Osteocyte (in vitro differentiated cells): ENCODE results near the gene TBX2. TPM values are rescaled to one million over a fixed set of nuclear protein-coding genes. Genes with fewer than 3 reads are reported as not detected.
"Not testable (repeated sequence)": the region's sequence is repeated elsewhere in the genome, so short reads cannot be mapped to it uniquely, and the experiment has no call there.

Experiments
- DNase-seq: peaks from one replicate; pipeline ENCODE4 v3.0.0; 2021; ENCODE audit warnings: mixed read lengths; ENCODE audit not compliant: unreplicated experiment; ENCODE audit errors: extremely low spot score
- H3K27ac Mint-ChIP-seq: one replicate; pipeline ENCODE4 v1.8.0; 2021; ENCODE audit warnings: mild to moderate bottlenecking, mixed read lengths; ENCODE audit not compliant: unreplicated experiment
- H3K27me3 Mint-ChIP-seq: one replicate; pipeline ENCODE4 v1.8.0; 2021; ENCODE audit warnings: mixed read lengths; ENCODE audit not compliant: unreplicated experiment
- H3K36me3 Mint-ChIP-seq: one replicate; pipeline ENCODE4 v1.8.0; 2021; ENCODE audit warnings: mixed read lengths; ENCODE audit not compliant: unreplicated experiment
- H3K4me1 Mint-ChIP-seq: one replicate; pipeline ENCODE4 v1.8.0; 2021; ENCODE audit warnings: mixed read lengths; ENCODE audit not compliant: unreplicated experiment
- H3K4me3 Mint-ChIP-seq: one replicate; pipeline ENCODE4 v1.8.0; 2021; ENCODE audit warnings: mild to moderate bottlenecking, moderate library complexity, mixed read lengths; ENCODE audit not compliant: unreplicated experiment
- H3K9me3 Mint-ChIP-seq: one replicate; pipeline ENCODE4 v1.8.0; 2021; ENCODE audit warnings: mixed read lengths; ENCODE audit not compliant: unreplicated experiment
- total RNA-seq: library from RNA; stranded (reverse); gene quantifications from 2 replicates; pipeline ENCODE4 v1.2.1, GENCODE V29; 2021
- TF ChIP-seq, protein P1 (sequence below): fragments of 200-600 bp; sonication (generic); IDR thresholded peaks from 2 replicates; pipeline ENCODE4 v1.5.0; 2021; ENCODE audit warnings: antibody characterized with exemption, mild to moderate bottlenecking, moderate library complexity

The TBX2 gene
- total RNA-seq, 1 donor from 2014 or later = 25.9 TPM

DNA sequence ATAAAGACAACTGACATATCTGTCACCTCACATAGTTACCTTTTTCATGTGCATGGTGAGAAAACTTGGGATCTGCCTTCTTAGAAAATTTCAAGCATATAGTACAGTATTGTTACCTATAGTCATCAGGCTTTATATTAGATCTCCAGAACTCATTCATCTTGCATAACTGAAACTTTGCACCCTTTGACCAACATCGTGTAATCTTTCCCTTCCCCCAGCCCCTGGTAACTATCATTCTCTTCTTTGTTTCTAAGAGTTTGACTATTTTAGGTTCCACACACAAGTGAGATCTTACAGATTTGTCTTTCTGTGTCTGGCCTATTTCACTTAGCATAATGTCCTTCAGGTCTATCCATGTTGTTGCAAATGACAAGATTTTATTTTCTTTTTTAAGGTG, 29.6 kb downstream of the TBX2 start:
- TF ChIP-seq, protein P1, sequence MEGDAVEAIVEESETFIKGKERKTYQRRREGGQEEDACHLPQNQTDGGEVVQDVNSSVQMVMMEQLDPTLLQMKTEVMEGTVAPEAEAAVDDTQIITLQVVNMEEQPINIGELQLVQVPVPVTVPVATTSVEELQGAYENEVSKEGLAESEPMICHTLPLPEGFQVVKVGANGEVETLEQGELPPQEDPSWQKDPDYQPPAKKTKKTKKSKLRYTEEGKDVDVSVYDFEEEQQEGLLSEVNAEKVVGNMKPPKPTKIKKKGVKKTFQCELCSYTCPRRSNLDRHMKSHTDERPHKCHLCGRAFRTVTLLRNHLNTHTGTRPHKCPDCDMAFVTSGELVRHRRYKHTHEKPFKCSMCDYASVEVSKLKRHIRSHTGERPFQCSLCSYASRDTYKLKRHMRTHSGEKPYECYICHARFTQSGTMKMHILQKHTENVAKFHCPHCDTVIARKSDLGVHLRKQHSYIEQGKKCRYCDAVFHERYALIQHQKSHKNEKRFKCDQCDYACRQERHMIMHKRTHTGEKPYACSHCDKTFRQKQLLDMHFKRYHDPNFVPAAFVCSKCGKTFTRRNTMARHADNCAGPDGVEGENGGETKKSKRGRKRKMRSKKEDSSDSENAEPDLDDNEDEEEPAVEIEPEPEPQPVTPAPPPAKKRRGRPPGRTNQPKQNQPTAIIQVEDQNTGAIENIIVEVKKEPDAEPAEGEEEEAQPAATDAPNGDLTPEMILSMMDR = no peak

DNA sequence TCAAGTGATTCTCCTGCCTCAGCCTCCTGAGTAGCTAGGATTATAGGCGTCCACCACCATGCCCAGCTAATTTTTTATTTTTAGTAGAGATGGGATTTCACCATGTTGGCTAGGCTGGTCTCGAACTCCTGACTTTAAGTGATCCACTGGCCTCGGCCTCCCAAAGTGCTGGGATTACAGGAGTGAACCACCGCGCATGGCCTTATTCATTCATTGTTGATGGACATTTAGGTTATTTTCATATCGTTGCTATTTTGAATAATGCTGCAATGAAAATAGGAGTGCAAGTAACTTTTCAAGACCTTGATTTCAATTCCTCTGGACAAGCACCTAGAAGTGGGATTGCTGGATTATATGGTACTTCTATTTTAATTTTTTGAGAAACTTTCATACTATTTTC, 30.2 kb downstream of the TBX2 start:
- H3K27ac Mint-ChIP-seq, H3K27me3 Mint-ChIP-seq, H3K4me3 Mint-ChIP-seq, H3K36me3 Mint-ChIP-seq, DNase-seq, H3K9me3 Mint-ChIP-seq, H3K4me1 Mint-ChIP-seq: not testable (repeated sequence)

More for the DNA sequence above, 29.6 kb downstream of the TBX2 start:
- Mint-ChIP-seq H3K27ac (no peak overlapping the region), H3K9me3 (peaks cover 2% of the 10 kb centered on the region), H3K27me3 (peaks cover 2% of the 10 kb centered on the region), H3K36me3 (no peaks in the 10 kb centered on the region), H3K4me1 (peaks cover 10% of the 10 kb centered on the region), H3K4me3 (no peak overlapping the region)
- no peak for DNase-seq

DNA sequence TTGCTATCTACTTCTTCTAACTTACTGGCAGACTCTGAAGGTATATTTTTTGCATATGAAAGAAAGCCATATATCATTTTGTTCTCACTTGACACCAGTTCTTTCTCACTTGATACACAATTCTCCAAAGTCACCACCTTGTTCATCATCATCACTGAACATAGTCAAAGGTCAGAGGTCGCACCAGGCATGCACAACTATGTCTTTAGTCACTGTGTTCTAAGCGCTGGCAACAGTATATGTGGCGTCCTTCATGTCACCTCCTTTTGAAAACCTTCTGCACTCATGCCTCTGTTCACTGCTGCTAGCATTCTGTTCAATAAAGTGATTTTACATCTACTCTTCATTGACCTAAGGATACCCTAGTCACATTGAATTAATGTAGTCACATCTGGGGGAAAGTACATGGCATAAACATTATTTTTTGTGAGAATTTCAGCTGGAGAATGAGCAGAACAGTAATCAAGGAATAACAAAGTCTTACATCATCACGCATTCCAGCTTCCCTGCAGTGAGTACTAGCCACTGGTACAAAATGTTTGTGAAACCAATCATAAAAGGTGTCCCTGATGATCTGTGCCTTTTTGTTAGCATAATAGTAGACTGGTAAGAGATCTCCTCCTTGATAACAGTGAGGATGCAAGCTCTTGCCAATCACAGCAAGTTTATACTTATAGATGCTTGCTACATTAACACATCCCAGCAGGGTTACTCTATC, 32.1 kb downstream of the TBX2 start:
- Mint-ChIP-seq H3K27me3 (peaks cover 22% of the 10 kb centered on the region), H3K27ac (no peak overlapping the region), H3K4me3 (no peak overlapping the region), H3K36me3 (no peaks in the 10 kb centered on the region), H3K9me3 (peaks cover 25% of the 10 kb centered on the region), H3K4me1 (peaks cover 10% of the 10 kb centered on the region)
- no peak for DNase-seq
- TF ChIP-seq, protein P1 = no peak

GRCh38 chr17:61436273-61436672, 36.6 kb downstream of the TBX2 start:
- Mint-ChIP-seq H3K9me3 (peaks cover 37% of the 10 kb centered on the region), H3K4me1 (peaks cover 7% of the 10 kb centered on the region), H3K27ac (no peak overlapping the region), H3K4me3 (no peak overlapping the region), H3K36me3 (peaks cover 4% of the 10 kb centered on the region), H3K27me3 (peaks cover 49% of the 10 kb centered on the region)
- TF ChIP-seq, protein P1 = no peak
- DNase-seq = no peak

DNA sequence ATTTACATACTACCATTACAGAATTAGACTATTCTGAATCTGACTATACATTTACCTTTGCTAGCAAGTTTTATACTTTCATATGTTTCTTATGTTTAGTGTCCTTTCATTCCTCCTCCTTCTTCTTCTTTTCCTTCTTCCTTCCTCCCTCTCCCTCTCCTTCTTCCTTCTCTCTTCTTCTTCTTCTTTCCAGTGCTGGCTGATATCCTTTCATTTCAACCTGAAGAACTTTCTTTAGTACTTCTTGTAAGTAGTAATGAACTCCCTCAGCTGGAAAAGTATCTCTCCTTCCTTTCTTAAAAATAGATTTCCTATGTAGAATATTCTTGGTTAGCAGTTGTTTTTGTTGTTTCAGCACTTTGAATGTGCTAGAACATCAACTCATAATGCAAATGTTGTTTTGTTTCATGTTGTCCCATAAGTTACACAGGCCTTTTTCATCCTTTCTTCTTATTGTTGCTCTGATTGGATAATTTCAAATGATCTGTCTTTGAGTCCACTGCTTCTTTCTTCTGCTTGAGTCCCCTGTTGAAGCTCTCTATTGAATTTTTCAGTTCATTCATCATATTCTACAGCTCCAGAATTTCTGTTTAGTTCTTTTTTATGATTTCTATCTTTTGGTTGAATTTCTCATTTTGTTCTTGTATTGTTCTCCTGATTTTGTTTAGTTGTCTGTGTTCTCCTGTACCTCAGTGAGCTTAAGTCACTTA, 37.5 kb downstream of the TBX2 start:
- H3K27me3 Mint-ChIP-seq = peaks cover 54% of the 10 kb centered on the region

More for the DNA sequence above, 37.5 kb downstream of the TBX2 start:
- Mint-ChIP-seq H3K4me3 (no peak overlapping the region), H3K4me1 (no peaks in the 10 kb centered on the region), H3K27ac (no peak overlapping the region), H3K9me3 (peaks cover 37% of the 10 kb centered on the region), H3K36me3 (peaks cover 4% of the 10 kb centered on the region)
- TF ChIP-seq, protein P1 = no peak
- DNase-seq = no peak
